SH-SY5Y (cell line): ENCODE data around the gene HPCA.

ENCODE experiments used
- GATA2 ChIP-seq: IDR thresholded peaks from 2 replicates; pipeline ENCODE4 v1.6.1; 2011; ENCODE audit warnings: mild to moderate bottlenecking, low read depth, low read length
- GATA3 ChIP-seq: IDR thresholded peaks from 2 replicates; pipeline ENCODE4 v1.6.1; 2011; ENCODE audit warnings: low read depth, mild to moderate bottlenecking, low read length, moderate library complexity

The HPCA gene

DNA sequence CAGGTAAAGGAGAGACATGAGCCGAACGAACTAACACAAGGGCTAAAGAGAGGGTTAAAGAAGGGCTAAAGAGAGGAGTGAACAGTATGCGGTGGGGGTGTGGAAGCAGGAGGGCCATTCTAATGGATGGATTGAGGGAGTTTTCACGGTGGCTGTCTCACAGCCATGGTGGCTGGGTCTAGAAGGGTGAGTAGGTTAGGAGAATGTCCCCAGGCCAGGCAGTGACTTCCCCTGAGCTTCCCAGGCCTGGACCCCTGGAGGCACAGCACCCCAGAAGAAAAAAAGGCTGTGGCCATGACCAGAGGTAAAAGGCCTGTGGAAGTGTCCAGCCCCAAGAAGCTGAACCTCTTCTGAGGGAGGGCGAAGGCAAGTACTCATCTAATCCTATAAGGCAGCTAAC lies 19.1 kb upstream of the HPCA start:
- TF ChIP-seq GATA3 (no peak), GATA2 (no peak)

DNA sequence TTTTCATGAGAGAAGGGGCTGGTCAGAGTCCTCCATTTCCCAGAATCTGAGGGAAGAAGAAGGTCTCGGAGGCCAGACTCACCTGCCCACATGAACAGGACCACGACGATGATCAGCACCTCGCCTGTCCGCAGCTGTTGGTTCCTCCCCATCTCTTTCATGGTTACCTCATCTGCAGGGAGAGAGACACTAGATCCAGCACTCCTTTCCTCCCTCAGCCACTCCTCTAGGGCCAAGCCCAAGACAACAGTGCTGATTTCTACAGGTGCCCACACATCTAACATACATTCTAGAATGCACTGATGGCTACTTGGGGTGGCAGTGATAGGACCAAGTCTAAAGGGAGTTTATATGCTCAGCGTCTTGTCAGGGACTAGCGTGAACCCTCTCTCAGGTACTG lies 18.6 kb upstream of the HPCA start:
- no peak for TF ChIP-seq GATA3
- no peak for TF ChIP-seq GATA2

DNA sequence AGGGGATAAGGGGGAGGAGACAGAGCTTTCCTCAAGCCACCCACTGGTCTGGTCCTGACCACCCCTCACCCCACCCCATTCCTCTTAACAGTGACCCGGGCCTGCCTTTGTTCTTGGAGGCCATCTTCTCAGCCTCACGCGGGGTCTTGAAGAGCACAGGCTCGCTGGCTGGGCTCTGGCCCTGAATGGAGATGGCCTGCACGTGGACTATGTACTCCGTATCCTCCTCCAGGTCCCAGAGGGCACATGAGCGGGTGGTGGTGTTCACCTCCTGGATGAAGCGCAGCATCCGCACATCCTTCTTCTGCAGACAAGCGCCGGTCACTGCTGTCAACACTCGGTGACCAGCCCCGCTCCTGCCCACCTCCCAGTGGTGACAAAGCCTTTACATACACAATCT lies 18.2 kb upstream of the HPCA start:
- TF ChIP-seq GATA2 (no peak), GATA3 (no peak)

DNA sequence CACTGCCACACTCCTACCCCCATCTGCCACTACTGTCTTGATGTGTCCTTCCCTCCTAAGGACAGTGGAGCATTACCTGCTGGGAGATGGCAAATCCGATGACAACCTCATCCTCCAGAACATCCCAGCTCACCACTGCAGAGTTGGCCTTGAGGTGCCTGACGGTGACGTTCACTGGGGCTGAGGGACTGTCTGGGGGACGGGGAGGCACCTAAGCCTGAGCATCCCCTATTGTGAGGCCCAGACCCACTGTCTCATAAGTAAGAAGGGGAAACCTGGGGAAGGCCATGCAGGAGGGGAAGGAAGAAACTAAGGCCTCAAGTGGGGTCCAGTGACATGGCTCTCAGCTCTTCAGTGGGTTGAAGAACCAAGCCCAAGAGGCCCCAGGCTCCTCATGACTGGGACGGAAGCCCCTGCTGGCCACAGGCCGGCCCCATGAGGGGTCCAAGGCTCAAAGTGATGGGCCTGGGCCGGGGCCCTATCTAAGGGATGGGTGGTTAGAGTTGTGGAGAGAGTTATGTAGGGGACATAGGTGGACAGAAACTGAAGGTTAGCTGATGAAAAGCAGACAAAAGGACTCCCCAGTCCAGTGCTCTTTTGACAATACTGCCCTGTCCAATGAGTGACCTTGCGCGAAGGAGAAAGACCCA lies 17.4 kb upstream of the HPCA start:
- TF ChIP-seq GATA3 (no peak), GATA2 (no peak)

DNA sequence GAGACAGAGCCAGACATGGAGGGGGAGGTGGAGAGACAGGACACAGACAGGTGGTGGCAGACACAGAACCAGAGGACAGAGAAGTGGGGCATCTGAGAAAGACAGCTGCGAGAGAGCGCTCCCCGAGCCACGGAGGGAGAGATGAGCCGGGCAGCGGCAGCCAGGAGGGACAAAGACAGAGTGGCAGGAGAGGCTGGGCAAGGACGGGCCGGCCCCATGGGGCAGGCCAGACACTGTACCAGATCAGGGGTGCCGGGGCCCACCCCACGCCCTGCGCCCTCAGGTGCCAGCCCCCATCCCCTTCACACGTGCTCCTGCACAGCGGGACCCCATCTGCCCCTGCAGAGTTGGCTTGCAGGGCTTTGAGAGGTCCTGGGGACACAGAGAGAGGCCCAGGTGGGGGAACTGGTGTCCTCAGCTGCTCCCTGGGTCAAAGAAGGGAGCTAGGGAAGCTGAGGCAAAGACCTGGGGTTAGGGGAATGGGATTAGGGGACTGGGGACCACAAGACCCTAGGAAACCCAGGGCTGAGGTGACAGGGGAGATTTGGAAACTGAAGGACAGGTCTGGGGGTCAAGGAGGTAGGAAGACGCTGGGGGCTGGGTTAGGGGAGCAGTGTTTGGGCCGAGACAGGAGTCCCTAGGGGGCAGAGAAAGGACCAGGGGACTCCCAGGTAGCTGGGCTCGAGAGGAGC lies 16.2 kb upstream of the HPCA start:
- TF ChIP-seq GATA2 = no peak
- no peak for TF ChIP-seq GATA3

DNA sequence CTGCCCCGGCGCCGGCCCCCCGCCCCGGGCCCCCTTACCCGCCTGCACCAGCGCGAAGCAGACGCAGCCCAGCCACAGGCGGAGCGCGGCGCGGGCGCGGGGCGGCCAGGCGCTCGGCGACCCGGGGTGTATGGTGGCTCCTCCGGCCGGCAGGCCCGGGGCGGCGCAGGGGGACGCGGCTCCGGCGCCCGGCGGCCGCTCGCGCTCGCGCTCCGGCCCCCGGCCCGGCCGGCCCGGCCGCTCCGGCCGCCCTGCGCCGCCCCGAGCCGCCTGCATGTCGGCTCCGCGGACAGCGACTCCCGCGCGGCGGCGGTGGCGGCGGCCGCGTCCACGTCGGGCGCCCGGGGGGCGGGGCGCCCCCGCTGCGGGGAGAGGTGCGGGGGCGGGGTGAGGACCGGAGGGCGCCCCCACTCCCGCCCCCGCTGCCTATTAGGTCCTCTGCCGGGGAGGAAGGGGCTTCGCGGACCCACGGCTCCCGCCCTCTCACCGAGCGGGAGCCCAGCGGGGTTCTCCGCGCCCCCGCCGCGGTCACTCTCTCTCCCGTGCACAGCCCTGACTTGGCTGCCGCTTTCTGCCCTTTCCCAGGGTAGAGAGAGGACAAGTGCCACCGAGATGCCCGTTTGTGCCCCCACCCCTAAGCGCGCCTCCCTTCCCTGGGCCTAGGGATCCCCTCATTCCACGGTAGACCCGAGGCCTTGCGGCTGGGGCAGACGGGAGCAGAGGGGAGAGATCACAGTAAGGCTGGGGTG lies 15.5 kb upstream of the HPCA start, which contains the start of gene FNDC5:
FNDC5 (minus strand) TSS at position 298 of the 749 bp plus-strand sequence.
- no peak for TF ChIP-seq GATA3
- TF ChIP-seq GATA2 = no peak

DNA sequence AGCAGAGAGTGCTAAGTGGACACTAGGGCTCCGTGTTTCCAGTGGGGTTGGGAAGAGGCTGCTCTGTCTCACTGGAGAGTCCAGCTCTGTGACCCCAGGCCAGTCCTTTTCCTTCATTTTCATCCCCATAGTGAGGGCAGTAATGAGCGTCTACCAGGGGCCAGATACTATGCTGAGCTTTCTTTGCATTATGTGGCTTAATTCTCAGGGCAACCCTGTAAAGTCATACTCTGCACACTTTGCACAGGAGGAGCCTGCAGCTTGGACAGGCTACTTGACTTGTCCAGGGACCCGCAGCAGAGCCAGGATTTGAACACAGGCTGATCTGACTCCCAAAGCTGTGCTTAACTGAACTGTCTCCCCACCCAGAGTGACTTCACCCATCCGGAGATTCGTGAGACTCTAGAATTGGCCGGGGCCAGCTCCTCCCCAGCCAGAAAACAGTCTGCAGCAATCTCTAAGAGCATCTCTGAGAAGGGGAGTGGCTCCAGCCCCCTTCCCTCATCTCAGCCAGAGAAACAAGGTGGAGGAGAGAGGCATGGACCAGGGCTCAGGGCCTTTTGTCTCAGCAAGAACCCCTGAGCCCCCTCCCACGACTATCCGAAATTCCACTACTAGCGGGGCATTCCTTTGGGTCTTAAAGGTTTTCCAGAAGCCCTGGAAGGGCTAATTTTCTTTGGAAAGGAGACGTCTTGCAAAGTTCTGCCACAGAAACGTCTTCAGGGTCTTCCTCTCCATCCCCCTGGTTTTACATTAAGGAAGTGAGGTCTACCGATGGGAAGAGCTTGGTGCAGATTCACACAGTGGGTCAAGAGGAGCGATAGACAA lies 14.7 kb upstream of the HPCA start:
- TF ChIP-seq GATA2 (no peak), GATA3 (no peak)

DNA sequence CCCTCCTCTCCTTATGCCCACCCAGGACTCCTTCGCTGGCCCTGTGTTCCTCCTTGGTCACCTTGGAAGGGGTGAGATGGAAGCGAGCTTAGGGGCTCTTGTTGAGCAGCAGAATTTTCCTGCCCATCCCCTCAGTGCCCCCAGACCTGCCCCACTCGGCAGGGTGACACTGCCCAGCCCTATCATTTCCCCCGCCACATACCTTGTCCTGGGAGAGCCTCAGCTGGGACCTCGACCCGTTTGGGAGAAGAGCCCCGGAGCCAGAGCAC lies 14.2 kb upstream of the HPCA start:
- TF ChIP-seq GATA3 (no peak), GATA2 (no peak)

DNA sequence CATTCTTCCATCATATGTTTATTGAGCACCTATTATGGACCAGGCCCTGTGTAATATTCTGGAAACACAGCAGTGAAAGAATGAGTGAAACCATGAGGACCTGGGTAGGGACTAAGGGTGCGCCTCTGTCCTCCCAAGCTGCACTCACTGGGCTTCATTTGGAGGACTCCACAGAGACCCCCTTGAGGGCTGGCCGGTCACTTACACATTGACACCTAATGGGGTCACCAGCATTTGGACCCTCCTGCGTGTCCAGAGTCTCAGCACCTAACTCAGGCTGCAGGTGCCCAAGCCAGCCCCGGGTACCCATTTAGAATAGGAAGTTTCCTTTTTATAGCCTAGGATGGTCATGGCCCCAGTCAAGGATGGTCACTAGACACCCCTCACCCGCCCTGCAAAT lies 12.8 kb upstream of the HPCA start:
- no peak for TF ChIP-seq GATA2
- no peak for TF ChIP-seq GATA3

DNA sequence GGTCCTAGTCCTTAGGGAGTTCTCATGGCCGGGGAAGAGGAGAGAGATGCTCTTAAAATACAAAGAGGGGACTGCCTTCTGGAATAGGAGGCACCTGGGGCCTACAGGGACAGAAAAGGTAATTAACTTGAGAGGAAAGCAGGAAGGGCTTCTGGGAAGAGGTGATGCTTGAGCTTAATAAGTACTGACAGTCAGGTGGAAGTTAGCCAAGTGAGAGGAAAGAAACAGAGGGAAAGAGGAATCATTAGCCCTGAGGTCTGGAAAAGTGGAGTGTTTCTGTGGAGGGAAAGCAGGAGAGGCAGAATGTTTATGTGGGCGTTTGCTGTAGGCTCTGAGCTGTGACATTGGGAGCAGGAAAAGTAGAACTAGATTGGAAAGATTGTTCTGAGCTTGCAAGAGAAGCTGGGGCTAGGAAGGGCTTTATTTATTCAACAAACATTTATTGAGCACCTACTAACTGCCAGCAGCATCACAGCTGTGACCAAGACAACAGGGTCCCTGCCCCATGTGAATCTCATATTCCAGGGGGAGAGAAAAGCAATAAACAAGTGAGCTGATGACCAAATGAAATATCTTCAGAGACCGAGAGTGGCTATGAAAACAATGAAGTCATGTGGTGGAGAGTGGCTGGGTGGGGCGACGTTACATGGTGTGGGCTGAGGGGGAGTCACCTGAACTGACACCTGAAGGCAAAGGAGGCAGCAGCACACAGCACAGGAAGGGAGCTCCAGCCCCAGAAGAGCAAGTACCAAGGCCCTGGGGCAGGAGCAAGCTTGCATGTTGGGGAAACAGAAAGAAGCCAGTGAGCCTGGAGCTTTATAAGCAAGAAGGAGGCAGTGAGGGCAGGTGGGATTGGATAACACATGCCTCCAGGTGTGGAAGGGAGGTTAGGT lies 11.2 kb upstream of the HPCA start:
- TF ChIP-seq GATA3 (no peak), GATA2 (no peak)

DNA sequence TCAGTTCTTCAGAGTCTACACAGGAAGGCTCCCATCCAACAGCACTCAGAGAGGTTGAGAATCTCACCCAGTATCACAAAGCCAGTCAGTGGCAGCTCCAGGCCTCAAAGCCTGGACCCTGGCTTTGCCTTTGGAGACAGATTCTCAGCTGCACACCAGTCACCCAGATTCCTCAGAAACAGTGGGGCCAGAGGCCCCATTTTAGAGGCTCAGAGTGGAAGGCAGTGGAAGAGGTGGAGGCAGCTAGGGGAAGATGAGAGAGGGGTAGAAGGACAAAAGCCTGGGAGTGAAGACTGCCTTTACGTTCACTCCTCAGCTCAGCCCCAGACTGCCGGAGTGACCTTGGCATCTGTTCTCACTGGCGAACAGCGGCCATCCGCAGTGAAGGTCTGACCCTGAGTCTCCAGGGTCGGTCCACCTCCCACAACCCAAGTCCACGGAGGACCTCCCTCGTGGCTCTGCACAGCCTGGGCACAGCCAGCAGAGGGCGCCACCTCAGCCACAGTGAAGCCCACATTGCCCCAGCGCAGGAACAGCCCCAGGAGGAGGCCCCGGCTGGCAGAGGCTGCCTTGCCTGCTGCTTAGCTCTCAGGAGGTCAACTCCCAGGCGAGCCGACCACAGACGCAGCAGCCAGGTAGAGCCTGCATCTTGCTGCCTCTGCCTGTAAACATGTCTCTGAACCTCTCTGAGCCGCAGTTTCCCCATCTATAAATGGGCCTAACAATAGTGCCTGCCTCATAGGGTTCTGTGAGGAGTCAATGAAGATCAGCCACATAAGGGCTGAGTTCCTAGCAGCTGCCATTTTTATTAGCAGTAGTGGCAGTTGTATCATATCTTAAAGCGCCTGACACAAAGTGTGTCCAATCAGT lies 9.7 kb upstream of the HPCA start:
- TF ChIP-seq GATA3 = no peak
- no peak for TF ChIP-seq GATA2

DNA sequence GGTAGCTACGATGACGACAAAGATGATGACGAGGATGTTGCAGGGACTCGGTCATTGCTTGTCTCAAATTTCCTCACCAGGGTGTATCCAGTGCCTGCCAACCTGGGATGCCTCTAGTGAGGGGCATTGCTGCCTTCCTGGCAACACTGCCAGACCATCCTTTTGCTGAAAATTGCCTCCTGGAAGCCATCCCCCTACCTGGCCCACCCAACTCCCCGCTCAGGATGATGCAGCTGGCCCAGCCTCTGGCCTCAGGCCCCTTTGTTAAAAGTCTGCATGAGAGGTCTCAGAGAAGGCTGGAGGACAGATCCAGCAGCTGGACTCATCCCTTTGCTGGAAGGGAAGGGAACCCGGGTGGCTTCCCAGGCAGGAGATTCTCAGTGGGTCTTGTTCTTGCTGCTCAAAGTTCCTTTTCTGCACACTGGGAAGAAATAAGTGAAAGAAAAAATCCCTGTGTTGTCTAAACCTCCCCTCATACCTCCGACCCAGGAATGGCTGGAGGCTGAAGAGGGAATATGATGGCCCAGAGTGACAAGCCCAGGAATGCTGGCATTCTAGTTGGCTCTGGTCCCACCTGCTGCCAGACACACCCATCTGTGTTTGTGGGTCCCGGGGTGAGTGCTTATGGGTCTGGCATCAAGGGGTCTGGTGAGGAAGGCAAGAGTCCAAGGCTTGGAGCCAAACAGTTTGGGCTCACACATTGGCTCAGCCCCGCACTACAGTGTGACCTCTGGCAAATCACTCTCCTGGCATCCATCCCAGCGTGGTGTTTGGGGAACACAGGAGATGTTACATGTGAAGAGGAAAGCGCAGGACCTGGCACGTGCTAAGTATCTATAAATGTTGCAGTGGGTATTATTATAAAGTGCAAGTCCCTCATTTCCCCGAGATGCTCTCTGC lies 8.8 kb upstream of the HPCA start:
- TF ChIP-seq GATA3 (no peak), GATA2 (no peak)
